H1 (cell line): ENCODE results near the gene STIM1. TPM values are rescaled to one million over a fixed set of nuclear protein-coding genes. Genes with fewer than 3 reads are reported as not detected.
"Not testable (repeated sequence)": the region's sequence is repeated elsewhere in the genome, so short reads cannot be mapped to it uniquely, and the experiment has no call there.

Source experiments
- CTCF ChIA-PET: fragments of 300-600 bp; sonication (Branson Sonifier 250); formaldehyde crosslinking; loops from one replicate; lab custom pipeline; 2021; ENCODE audit not compliant: partially characterized antibody; lab: Charles Lee
- POLR2A ChIA-PET: fragments of 300-600 bp; sonication (Branson Sonifier 250); formaldehyde crosslinking; loops from one replicate; lab custom pipeline; 2021; ENCODE audit warnings: inconsistent platforms; ENCODE audit not compliant: partially characterized antibody; lab: Charles Lee
- DNase-seq, 2 experiments: peaks; one replicate each; pipeline versions ENCODE4 v3.0.0 to v3.0.0-alpha.2; 2010 to 2022; ENCODE audit warnings: low spot score in 2 of 2, low read depth in 1 of 2, mixed read lengths in 1 of 2
- FAIRE-seq: peaks from 2 replicates; lab custom pipeline; 2011; peaks lifted over from hg19 to GRCh38; lab: Jason Lieb, UNC
- H2AFZ ChIP-seq: 2 replicates; pipeline ENCODE4 v1.8.1; 2012; ENCODE audit warnings: low read length, inconsistent platforms
- H2AK5ac ChIP-seq: 2 replicates; pipeline ENCODE4 v1.6.1; 2013; ENCODE audit warnings: low read depth, low read length
- H2BK120ac ChIP-seq: replicated peaks from 2 replicates; pipeline ENCODE3; 2013; ENCODE audit warnings: low read depth, low read length, inconsistent platforms
- H2BK12ac ChIP-seq: 2 replicates; pipeline ENCODE4 v1.6.1; 2013; ENCODE audit warnings: low read depth, low read length
- H2BK15ac ChIP-seq: 2 replicates; pipeline ENCODE4 v1.6.1; 2013; ENCODE audit warnings: low read length
- H2BK20ac ChIP-seq: 2 replicates; pipeline ENCODE4 v1.6.1; 2013; ENCODE audit warnings: low read length
- H2BK5ac ChIP-seq: 2 replicates; pipeline ENCODE4 v1.6.1; 2013; ENCODE audit warnings: low read depth, low read length
- H3K14ac ChIP-seq: 2 replicates; pipeline ENCODE4 v1.6.1; 2013; ENCODE audit warnings: inconsistent platforms; ENCODE audit not compliant: insufficient read length
- H3K18ac ChIP-seq: 2 replicates; pipeline ENCODE4 v1.6.1; 2013; ENCODE audit warnings: low read length; ENCODE audit errors: extremely low read depth
- H3K23ac ChIP-seq: 2 replicates; pipeline ENCODE4 v1.6.1; 2013; ENCODE audit warnings: inconsistent platforms; ENCODE audit not compliant: insufficient read length
- H3K23me2 ChIP-seq: 2 replicates; pipeline ENCODE4 v1.6.1; 2013; ENCODE audit warnings: low read depth, low read length
- H3K27ac ChIP-seq: 2 replicates; pipeline ENCODE4 v1.6.1; 2011; ENCODE audit warnings: low read depth, low read length, inconsistent platforms
- H3K27me3 ChIP-seq, 4 experiments: replicated peaks in 1 of 4; 1 replicate in 1 of 4; 2 replicates in 3 of 4; pipeline versions ENCODE4 v1.6.1 to v1.8.1; 2011 to 2013; ENCODE audit warnings: low read length in 3 of 4, mild to moderate bottlenecking in 3 of 4, inconsistent platforms in 2 of 4, mixed read lengths in 2 of 4, moderate library complexity in 1 of 4; ENCODE audit not compliant: control insufficient read depth in 3 of 4, insufficient read depth in 3 of 4; ENCODE audit errors: extremely low read depth in 1 of 4
- H3K36me3 ChIP-seq, 4 experiments: 2 replicates each; pipeline versions ENCODE4 v1.6.1 to v1.8.1; 2011 to 2013; ENCODE audit warnings: mild to moderate bottlenecking in 4 of 4, low read length in 3 of 4, moderate library complexity in 2 of 4, control low read depth in 1 of 4, inconsistent platforms in 1 of 4; ENCODE audit not compliant: insufficient read depth in 4 of 4, control insufficient read depth in 2 of 4
- H3K4ac ChIP-seq: replicated peaks from 2 replicates; pipeline ENCODE3; 2013; ENCODE audit warnings: low read length, low read depth, mixed read lengths, inconsistent platforms; ENCODE audit not compliant: insufficient read length
- H3K4me1 ChIP-seq, 4 experiments: replicated peaks in 1 of 4; 1 replicate in 1 of 4; 2 replicates in 3 of 4; pipeline versions ENCODE4 v1.6.1 to v1.8.1; 2011 to 2013; ENCODE audit warnings: low read length in 3 of 4, inconsistent platforms in 2 of 4, mixed read lengths in 1 of 4; ENCODE audit not compliant: insufficient read depth in 4 of 4, control insufficient read depth in 3 of 4
- H3K4me2 ChIP-seq, 2 experiments: 2 replicates each; pipeline versions ENCODE4 v1.6.1 to v1.8.1; 2011 to 2013; ENCODE audit warnings: low read depth in 2 of 2, low read length in 2 of 2, control low read depth in 1 of 2, inconsistent platforms in 1 of 2, mild to moderate bottlenecking in 1 of 2; ENCODE audit not compliant: insufficient read depth in 1 of 2
- H3K4me3 ChIP-seq, 4 experiments: fragments of 200-600, 300-600 bp in 1 of 4; sonication (generic), shearing (Covaris generic), sonication (Bioruptor Twin) in 1 of 4; 2 replicates each; pipeline versions ENCODE4 v1.5.1 to v1.8.1; 2011 to 2016; ENCODE audit warnings: low read length in 4 of 4, low read depth in 3 of 4, control low read depth in 2 of 4, inconsistent platforms in 2 of 4, mild to moderate bottlenecking in 2 of 4, mixed read lengths in 1 of 4, moderate library complexity in 1 of 4; ENCODE audit not compliant: insufficient read depth in 2 of 4; ENCODE audit errors: extremely low read depth in 1 of 4
- H3K56ac ChIP-seq: replicated peaks from 2 replicates; pipeline ENCODE3; 2013; ENCODE audit warnings: low read depth, mild to moderate bottlenecking, mixed read lengths, low read length, inconsistent platforms; ENCODE audit not compliant: insufficient read length
- H3K79me1 ChIP-seq: 2 replicates; pipeline ENCODE4 v1.6.1; 2013; ENCODE audit warnings: low read depth, low read length, control low read depth
- H3K79me2 ChIP-seq, 2 experiments: 2 replicates each; pipeline versions ENCODE4 v1.6.1 to v1.8.1; 2012 to 2013; ENCODE audit warnings: low read length in 2 of 2, mild to moderate bottlenecking in 2 of 2, inconsistent platforms in 1 of 2; ENCODE audit not compliant: insufficient read depth in 2 of 2, control insufficient read depth in 1 of 2
- H3K9ac ChIP-seq, 4 experiments: replicated peaks in 1 of 4; 1 replicate in 1 of 4; 2 replicates in 3 of 4; pipeline versions ENCODE4 v1.6.1 to v1.8.1; 2011 to 2013; ENCODE audit warnings: low read depth in 3 of 4, low read length in 3 of 4, control low read depth in 2 of 4, mild to moderate bottlenecking in 2 of 4, moderate library complexity in 2 of 4, inconsistent platforms in 1 of 4; ENCODE audit errors: extremely low read depth in 1 of 4
- H3K9me3 ChIP-seq, 2 experiments: 2 replicates each; pipeline versions ENCODE4 v1.6.1 to v1.8.1; 2012 to 2013; ENCODE audit warnings: mild to moderate bottlenecking in 2 of 2, moderate library complexity in 2 of 2, control low read depth in 1 of 2, inconsistent platforms in 1 of 2, low read depth in 1 of 2, low read length in 1 of 2, mixed read lengths in 1 of 2; ENCODE audit not compliant: insufficient read depth in 2 of 2
- H4K20me1 ChIP-seq, 2 experiments: replicated peaks in 1 of 2; 2 replicates each; pipeline versions ENCODE3 to v1.8.1; 2011 to 2013; ENCODE audit warnings: inconsistent platforms in 2 of 2, low read length in 2 of 2, mild to moderate bottlenecking in 1 of 2; ENCODE audit not compliant: insufficient read depth in 2 of 2, control insufficient read depth in 1 of 2
- H4K5ac ChIP-seq: 2 replicates; pipeline ENCODE4 v1.6.1; 2013; ENCODE audit warnings: low read length, low read depth, mixed read lengths, inconsistent platforms; ENCODE audit not compliant: insufficient read length
- H4K8ac ChIP-seq: 2 replicates; pipeline ENCODE4 v1.8.0; 2013; ENCODE audit warnings: mild to moderate bottlenecking, moderate library complexity, low read length, inconsistent platforms; ENCODE audit not compliant: insufficient read depth; ENCODE audit errors: extremely low read depth
- H4K91ac ChIP-seq: replicated peaks from 2 replicates; pipeline ENCODE3; 2013; ENCODE audit warnings: low read length, mixed read lengths, inconsistent platforms; ENCODE audit not compliant: insufficient read length
- WGBS, 2 experiments: shearing (Covaris generic) in 1 of 2; methylation state at CpG; one replicate each; pipeline versions ENCODE4 v1.1.6 to v1.1.7; 2013 to 2015; ENCODE audit warnings: low lambda C conversion rate in 2 of 2, mixed read lengths in 2 of 2, inconsistent platforms in 1 of 2, low coverage in 1 of 2, missing lambda C conversion rate in 1 of 2; ENCODE audit not compliant: insufficient replicate concordance in 2 of 2, insufficient coverage in 1 of 2, insufficient read length in 1 of 2; ENCODE audit errors: extremely low coverage in 1 of 2, missing lambda C conversion rate in 1 of 2; 5-methylcytosine and 5-hydroxymethylcytosine counted together
- polyA plus RNA-seq, 7 experiments: library from polyadenylated mRNA; depleted of rRNA in 3 of 7; stranded (reverse) in 5 of 7; unstranded in 2 of 7; fragments of >200 nt in 5 of 7; fragments of 200-250 nt in 2 of 7; gene quantifications; 1 replicate in 5 of 7; 2 replicates in 1 of 7; 4 replicates in 1 of 7; pipeline versions ENCODE4 v1.2.1 to v1.2.3, GENCODE V29; 2011 to 2013; ENCODE audit warnings: missing spikeins in 2 of 7, mixed read lengths in 2 of 7
- total RNA-seq: library from RNA; stranded (reverse); fragmentation: NEBNext Ultra II Directional; extraction: Animal tissue kit (Norgen Biotek cat#: 25700); gene quantifications from 2 replicates; pipeline ENCODE4 v1.2.1, GENCODE V29; 2021

The STIM1 gene
- total and polyA plus RNA-seq, 2 of the 8 experiments (the other 6 are each of a cell fraction or from before 2014, with no cell fraction given) = 11.1 to 12.2 TPM

GRCh38 chr11:4016602-4017001, 161.1 kb downstream of the STIM1 start:
- H3K27me3 ChIP-seq, H3K79me1 ChIP-seq, H2BK120ac ChIP-seq, H3K56ac ChIP-seq, DNase-seq, H3K27ac ChIP-seq, H3K14ac ChIP-seq, H3K4me2 ChIP-seq, H4K5ac ChIP-seq, H4K8ac ChIP-seq, H2BK5ac ChIP-seq, H3K36me3 ChIP-seq, H2BK20ac ChIP-seq, FAIRE-seq, H3K9me3 ChIP-seq, H3K79me2 ChIP-seq, H4K91ac ChIP-seq, H2AFZ ChIP-seq, H4K20me1 ChIP-seq, H3K4ac ChIP-seq, H3K9ac ChIP-seq, H3K4me3 ChIP-seq, H2BK12ac ChIP-seq, POLR2A ChIA-PET, H2AK5ac ChIP-seq, H2BK15ac ChIP-seq, H3K23me2 ChIP-seq, H3K23ac ChIP-seq, H3K18ac ChIP-seq, H3K4me1 ChIP-seq: not testable (repeated sequence)
- 75% methylated on average over 9 of the region's 9 CpGs; no CpG with 5 or more reads in 1 of the 2 experiments for whole genome bisulfite sequencing, 2 experiments
- CTCF ChIA-PET = interaction anchor here (0.8 to 1.9 kb wide), 7 partner anchors 20 to 516 kb away, joined by 3 to 14 read pairs (median 3); no protein-coding TSS in a partner anchor
